ENCODE data around the gene NPPC.

DNA sequence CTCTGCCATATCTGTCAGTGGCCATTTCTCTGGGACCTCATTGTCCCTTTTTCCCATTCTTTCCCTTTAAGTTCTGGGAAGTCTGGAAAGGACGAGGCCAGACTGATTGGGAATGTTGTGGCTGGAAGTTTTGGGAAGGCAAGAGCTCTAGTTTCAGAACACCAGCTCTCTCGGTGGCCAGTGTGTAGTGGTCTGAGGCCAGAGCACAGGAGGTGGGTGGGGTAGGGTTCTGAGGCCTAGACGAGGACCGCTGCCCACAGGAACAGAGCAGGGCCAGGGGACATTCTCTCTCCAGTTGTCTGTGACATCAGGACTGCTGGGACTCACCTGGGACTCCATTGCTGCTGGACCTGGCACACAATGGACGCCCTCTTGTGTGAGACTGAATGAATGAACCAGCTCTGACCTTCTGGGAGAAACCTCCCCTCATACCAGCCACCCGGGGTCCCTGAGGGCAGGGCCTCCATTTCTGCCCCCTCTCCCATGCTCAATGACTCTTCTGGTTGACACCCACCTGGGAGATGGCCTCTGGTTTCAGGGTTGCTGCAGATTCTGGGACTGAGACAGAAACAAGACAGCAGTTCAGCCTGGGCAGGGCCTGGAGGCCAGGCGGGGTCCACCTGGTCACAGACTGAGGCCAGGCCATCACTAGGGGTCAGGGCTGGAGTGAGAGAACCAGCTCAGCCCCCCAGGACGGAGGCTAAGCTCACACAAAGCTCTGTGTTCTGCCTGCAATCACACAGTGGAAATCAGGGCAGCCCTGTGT, 8.4 kb upstream of the NPPC start:
- TF ChIP-seq CTCF (conservative IDR thresholded peaks at IDR 0.05) (no peak), EZH2 (IDR thresholded peaks at IDR 0.05; ENCODE audit: low read depth) (no peak)

Measured in PC-9 (cell line).